DMS 273 treated with DMSO at 0.1 percent for 48 hours (cell line): ENCODE results near the gene RERG.

Experiments used
- DNase-seq: peaks from one replicate; lab custom pipeline; 2025; lab: John Stamatoyannopoulos, UW

RERG gene

GRCh38 chr12:15218794-15219193 is 2.4 kb downstream of the RERG start:
- no peak for DNase-seq

- no peak for DNase-seq
Measured at GRCh38 chr12:15216036-15216889, 5.0 kb downstream of the RERG start.

DNA sequence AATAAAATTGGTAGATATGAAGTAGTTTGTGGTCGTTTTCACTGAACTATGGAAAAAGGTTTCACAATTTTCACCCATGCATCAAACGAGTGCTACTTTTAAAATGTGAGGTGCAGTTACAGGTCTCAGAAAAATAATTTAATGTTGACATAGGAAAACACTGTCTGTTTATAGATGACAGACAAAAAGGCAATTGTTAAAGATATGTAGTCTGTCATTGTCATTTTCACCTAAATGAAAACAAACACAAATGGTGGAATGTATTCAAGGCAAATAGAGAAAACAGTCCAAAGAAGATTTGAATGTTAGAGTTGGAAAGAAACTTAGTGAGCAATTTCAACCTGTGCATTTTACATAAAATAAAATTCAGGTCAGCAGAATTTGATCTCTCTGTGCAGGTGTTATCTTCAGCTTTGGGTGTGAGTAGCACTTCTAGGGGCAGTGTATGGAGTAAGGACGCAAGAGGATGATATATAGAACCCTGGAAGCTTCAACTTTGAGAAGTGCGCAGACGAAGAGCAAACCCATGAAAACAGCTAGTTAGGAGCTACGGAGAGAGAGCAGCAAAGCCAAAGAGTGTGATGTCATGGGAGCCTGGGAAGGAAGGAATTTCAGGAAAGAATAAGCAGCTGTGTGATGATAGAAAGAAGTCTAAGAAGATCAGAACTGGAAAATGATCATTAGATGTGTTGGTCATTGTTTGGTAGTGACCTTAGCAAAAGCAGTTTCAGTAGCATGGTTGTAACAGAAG is 6.2 kb downstream of the RERG start:
- no peak for DNase-seq

- DNase-seq, result no peak
Measured at GRCh38 chr12:15212930-15213329, 8.3 kb downstream of the RERG start.

- no peak for DNase-seq
Measured at GRCh38 chr12:15209782-15210181, 11.4 kb downstream of the RERG start.

GRCh38 chr12:15208871-15209656 is 12.2 kb downstream of the RERG start:
- DNase-seq, result no peak

GRCh38 chr12:15208140-15208539 is 13.1 kb downstream of the RERG start:
- no peak for DNase-seq

DNA sequence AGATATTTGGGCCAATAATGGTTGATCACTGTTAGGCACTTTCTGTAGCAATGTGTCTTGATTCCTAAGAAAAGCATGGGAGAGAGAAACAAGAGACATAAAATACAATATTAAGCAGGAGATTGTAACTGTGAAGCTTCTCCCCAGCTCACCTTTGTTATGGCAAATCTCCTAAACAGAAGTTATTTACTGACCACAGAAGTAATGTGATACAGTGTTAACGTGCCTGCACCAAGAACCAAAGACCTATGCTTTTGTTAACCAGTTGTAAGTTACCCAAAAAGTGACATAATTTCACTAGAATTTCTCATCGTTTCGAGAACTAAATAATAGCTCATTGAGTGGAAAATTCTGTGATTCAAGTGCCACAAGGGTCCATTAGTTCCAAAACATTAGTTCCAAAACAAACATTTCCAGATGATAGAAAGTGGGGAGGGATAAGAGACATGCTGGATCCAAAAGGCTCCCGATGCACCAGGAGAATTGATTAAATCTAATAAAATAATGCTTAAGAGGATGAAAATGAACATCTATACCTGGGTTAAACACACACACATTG is 14.3 kb downstream of the RERG start:
- no peak for DNase-seq

DNA sequence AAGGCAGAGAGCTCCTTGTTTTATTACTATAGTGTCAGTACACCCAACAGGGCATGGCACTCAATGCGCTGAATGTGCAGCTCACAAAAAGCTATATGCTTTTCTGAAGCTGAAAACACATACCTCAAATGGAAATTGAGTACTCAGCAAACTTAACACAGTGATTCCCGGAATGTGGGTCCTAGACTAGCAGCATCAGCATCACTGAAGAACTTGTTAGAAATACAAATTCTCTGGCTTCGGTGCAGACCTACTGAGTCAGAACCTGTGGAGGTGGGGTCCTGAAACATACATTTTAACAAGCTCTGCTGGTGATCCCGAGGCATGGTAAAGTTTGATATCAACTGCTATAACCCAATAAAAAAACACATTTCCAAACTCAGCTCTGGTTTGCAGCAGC is 14.9 kb downstream of the RERG start:
- no peak for DNase-seq

DNA sequence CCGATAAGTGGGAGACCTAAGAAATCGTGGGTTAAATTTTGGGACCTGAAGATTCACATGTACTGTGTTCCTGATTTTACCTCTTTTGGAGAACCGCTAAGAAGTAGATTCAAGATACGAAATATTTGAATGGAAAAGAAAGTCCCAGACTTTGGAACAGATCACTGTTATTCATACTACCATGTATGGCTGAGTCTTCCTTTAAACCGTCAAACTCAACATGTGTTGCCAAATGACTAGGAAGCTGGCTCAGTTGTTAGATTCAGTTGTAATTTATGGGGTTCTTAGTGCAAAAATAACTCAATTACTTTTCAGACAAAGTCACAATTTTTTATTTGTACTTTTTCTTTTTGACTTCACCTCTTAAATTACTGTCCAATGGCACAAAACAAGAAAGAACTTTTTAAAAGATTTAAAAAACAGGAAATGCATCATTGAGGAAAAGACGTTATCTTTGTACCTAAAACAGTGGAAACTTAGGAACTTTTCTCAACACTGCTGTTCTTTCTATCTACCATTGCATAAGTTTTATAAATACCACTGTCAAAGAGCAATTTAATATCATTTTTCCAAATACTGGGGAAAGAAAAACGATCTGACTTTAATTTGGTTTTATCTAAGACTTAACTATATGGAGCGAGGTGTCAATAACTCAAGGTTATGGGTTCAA is 15.7 kb downstream of the RERG start:
- DNase-seq, result no peak

GRCh38 chr12:15201456-15201855 is 19.8 kb downstream of the RERG start:
- DNase-seq, result no peak

DNA sequence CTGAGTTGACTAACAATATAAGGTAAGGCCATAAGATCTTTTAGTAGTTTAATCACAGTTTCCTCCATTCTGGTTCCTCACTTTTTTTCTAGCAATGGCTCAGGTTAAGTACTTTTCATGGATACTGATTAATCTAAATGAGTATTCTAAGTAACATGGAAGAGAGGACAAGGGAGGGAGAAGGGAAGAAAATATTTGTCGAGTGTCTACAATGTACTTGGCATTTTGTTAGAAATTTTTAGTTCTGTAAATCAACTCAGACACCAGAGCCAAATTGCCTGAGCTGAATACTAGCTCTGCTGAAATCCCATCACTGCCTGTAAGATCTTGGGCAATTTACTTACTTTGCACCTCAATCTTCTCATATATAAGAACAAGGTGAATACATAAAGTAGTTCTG is 20.2 kb downstream of the RERG start:
- DNase-seq, result no peak

DNA sequence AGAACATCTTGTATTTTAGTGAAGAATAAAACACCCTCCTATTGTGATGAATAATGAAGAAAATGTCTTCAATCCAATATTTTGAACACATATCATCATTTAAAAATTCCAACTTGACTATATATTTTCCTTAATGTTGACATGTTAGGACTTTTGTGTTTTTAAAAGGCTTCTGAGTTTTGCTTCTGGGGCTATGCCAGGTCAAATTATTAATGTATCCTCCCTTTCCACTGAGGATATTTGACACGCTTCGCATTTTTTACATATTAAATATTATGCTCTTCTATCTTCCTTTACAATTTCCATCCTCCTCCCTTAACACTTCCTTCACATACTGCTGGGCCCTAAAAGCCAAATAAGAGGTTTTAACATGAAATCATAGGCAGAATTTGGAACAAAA is 20.6 kb downstream of the RERG start:
- DNase-seq, result no peak

DNA sequence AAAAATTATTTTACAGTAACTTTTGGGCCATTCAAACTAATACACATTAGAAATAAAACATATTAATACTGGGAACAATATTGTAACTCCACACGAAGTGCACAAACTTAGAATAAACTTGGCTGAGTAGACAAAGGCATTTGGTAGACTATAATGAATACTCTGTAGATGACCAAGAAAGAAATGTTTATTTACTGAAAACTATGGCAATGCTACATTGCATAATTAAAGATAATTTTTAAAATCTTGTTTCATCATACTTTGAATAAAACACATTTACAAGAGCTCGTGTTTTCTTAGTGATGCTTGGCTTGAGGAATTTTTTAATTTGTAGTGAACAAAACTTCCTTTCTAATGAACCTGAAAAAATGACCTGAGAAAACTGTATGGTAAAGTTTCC is 21.3 kb downstream of the RERG start:
- no peak for DNase-seq

DNA sequence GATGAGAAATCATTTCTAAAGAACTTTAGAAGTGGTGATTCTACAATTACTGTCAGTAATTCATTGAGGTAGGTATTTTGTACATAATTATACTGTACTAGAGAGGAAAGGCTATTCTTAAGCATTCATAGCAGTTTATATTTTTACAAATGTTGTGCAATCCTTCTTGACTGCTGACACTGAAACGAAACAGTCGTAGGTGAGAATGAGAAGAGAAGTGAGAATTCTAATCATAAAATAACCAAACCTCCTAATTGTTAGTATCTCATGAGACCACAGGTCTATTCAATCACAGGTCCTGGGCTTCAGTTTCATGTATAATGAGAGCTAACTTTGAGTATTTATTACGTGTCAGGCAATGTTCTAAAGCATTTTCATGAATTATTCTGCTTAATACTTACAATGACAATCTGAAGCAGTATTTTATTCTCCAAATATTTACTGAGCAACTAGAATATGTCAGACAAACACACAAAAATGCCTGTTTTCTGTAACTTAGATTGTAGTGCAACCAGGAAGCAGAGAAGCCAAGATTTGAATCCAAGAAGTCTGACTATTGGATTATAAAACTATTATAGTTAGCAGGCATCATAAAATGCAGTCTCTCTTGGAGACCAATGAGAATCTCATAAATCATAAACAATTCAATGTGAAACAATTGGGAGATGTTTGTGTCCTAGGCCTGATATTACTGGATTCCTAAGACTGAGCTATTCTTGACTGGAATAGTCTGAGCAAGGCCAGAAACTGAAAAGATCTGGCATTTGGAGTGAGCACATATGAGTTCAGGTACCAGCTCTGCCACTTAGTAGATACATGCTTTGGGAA is 24.3 kb downstream of the RERG start:
- DNase-seq, result no peak

DNA sequence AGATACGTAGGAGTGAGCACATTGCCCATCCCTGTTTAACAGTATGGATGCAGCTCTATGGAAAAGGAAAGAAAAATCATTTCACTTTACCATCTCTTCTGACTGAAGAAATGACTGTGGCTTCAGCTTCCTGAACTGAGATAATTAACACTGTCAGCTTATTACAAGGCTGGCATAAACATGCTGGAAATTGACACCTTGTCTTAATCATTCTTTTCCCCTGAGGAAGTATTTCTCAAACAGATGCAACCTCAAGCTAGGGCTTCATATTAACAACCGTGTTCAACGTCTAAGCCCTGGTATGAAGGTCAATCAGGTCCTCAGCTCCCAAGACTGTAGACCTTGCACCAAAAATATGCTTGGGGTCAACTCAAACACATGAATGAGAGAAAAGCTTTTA is 25.0 kb downstream of the RERG start:
- DNase-seq, result no peak

DNA sequence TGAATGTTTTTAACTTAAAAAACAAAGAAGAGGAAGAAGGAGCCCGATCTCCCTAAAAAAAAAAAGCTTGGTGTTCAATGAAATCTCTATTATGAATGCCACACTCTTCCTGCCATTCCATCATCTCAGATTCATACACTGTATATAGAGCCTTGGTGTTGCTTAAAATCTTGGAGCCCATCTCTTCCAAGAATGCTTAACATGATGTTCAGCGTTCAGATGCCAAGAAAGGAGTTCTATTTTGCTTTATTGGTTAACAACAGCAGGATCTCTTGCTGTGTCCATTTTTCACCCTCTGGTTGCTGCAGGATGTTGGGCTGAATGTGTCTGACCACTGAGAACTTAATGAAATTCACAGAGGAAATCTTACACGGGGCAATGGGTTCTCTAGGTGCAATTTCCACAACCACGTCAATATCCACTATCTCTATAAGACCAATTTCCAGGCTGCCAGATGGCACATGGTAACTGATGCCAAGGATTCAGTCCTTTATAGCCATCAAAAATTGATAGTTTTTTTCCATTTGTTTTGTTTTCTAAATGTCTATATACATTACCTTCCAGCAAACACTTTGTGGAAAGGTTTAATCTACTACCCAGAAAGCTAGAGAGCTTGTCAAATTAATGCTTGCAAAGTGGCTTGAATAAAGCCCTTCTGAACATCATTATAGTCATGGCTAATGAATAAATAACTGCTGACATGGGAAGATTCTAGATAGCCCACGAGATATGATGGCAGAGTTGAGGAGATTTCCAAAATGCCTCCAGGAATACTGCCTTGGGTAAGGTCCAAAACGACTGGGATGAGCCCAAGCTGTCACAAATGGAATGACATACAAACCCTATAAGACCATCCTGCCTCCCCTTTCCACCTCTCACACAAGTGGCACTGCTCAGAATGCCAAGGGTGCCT is 26.5 kb downstream of the RERG start:
- no peak for DNase-seq

DNA sequence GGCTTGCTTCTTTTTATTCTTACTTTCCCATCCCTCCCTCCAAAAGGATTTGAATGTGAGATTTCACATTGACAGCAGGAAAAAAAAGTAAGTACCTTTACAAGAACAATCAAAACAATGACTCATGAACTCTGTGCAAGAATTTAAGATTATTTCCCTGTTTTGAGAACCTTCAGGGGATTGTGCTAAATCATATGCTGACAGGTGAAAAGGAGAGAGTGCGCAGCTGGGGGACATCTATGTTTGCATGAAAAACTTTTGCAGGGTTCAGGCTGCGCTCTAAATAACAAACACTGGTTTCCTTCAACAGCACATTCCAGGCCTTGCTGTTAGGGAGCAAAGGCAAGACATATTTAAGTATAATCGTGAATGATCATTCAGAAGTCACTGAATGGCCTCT is 27.3 kb downstream of the RERG start:
- DNase-seq, result no peak

DNA sequence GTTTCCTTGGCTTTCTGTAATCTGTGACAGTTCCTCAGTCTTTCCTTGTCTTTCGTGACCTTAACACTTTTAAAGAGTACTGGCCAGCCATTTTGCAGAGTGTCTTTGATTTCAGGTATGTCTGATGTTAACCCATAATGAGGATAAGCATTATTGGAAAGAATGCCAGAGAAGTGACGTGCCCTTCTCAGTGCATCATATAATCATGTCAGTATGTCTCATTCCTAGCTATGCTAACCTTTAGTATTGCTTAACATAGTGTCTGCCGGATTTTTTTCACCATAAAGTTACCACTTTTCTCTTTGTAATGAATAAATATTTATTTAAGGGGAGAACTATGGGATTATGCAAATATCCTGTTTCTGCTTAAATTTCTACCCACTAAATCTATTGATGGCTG is 28.5 kb downstream of the RERG start:
- DNase-seq, result no peak

GRCh38 chr12:15188127-15188526 is 33.1 kb downstream of the RERG start:
- no peak for DNase-seq
